HG02763 (cell line): ENCODE results near the gene ANKRD40.
"Not testable (repeated sequence)": the region's sequence is repeated elsewhere in the genome, so short reads cannot be mapped to it uniquely, and the experiment has no call there.

Source experiments
- ATAC-seq: cut with Tn5 transposase; IDR thresholded peaks from one replicate; pipeline ENCODE4 v1.9.1; 2021; ENCODE audit warnings: mild to moderate bottlenecking, moderate library complexity; ENCODE audit not compliant: unreplicated experiment

ANKRD40 gene

GRCh38 chr17:50687200-50688066, 20.3 kb downstream of the ANKRD40 start:
- no peak for ATAC-seq

- ATAC-seq = no peak
These were observed 21.1 kb downstream of the ANKRD40 start for GRCh38 chr17:50686494-50687199.

GRCh38 chr17:50685691-50686493, 21.8 kb downstream of the ANKRD40 start:
- ATAC-seq = no peak

GRCh38 chr17:50685334-50685665, 22.4 kb downstream of the ANKRD40 start:
- no peak for ATAC-seq

- no peak for ATAC-seq
These were observed 22.9 kb downstream of the ANKRD40 start for GRCh38 chr17:50684612-50685333.

- no peak for ATAC-seq
These were observed 23.5 kb downstream of the ANKRD40 start for GRCh38 chr17:50684288-50684611.

- no peak for ATAC-seq
These were observed 24.1 kb downstream of the ANKRD40 start for GRCh38 chr17:50683434-50684287.

- ATAC-seq = no peak
These were observed 24.8 kb downstream of the ANKRD40 start for GRCh38 chr17:50682938-50683337.

- no peak for ATAC-seq
These were observed 25.3 kb downstream of the ANKRD40 start for GRCh38 chr17:50682441-50682840.

GRCh38 chr17:50681263-50682200, 26.2 kb downstream of the ANKRD40 start:
- no peak for ATAC-seq

GRCh38 chr17:50680543-50681262, 27.0 kb downstream of the ANKRD40 start:
- ATAC-seq = not testable (repeated sequence)

- ATAC-seq = no peak
These were observed 27.6 kb downstream of the ANKRD40 start for GRCh38 chr17:50680126-50680525.

- no peak for ATAC-seq
These were observed 28.6 kb downstream of the ANKRD40 start for GRCh38 chr17:50679008-50679544.

GRCh38 chr17:50677851-50678375, 29.8 kb downstream of the ANKRD40 start:
- ATAC-seq = no peak

- ATAC-seq = no peak
These were observed 31.4 kb downstream of the ANKRD40 start for GRCh38 chr17:50676065-50676975.

GRCh38 chr17:50675627-50676026, 32.1 kb downstream of the ANKRD40 start:
- no peak for ATAC-seq

- no peak for ATAC-seq
These were observed 32.5 kb downstream of the ANKRD40 start for GRCh38 chr17:50675190-50675589.
